CD4-positive, alpha-beta T cell treated with Interferon alpha-2 for 1 hour (primary cell): ENCODE data around the gene THUMPD2.

Source experiments
- DNase-seq, 2 donors: peaks; one replicate each; pipeline ENCODE4 v3.0.0-alpha.2; 2020 to 2022

Gene THUMPD2

DNA sequence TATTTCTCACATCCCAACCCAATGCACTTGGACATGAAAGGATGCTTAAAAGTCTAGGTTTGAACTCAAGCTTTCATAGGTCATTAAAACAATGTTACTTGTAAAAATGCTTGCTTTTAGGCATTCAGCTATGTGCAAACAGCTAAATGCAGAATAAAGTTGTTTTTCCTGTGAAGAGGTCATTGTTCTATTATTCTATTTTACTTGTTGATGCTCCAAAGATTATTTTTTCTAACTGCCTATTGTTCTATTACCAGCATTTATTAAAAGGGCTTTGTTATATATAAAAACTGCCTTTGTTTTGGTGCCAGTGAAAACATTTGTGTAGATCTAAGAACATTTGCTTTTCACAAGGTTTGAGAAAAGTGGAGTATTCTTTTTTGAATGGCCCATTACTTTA is 64.0 kb downstream of the THUMPD2 start:
- DNase-seq: no peak

DNA sequence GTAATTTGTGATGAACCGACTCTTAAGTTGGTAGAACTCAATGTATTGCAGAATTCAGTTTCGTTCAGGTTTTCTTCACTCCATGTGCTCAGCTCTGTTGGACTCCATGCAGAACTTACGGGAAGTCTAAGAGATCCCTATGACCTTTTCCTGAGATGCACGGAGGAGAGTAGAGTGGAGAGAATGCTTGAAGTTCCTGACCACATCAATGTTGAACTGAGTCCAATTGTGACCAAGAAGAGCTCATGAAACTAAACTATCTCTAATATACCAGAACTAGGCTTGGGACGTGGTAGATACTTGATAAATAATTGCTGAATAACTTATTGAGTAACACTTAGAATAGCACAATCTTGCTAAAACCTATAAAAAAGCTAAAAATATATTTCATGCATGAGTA is 66.1 kb downstream of the THUMPD2 start:
- DNase-seq: no peak

DNA sequence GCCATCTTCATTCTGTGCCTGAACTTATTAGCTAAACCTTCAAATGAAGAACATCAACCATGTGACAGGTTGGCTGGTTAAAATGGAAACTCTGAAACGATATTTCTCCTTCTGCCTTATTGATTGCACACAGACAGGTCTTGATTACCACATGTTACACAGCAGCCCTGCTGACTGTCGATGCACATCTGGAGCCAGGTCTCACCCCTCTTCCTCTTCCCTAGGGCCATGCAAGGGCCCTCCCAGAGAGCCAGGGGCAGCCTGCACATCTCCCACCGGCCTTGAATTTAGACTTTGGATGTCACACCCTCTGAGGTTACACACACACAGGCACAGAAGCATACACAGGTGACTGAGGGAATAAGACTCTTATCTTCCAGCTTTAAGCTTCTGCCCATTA is 68.3 kb downstream of the THUMPD2 start:
- no peak for DNase-seq

DNA sequence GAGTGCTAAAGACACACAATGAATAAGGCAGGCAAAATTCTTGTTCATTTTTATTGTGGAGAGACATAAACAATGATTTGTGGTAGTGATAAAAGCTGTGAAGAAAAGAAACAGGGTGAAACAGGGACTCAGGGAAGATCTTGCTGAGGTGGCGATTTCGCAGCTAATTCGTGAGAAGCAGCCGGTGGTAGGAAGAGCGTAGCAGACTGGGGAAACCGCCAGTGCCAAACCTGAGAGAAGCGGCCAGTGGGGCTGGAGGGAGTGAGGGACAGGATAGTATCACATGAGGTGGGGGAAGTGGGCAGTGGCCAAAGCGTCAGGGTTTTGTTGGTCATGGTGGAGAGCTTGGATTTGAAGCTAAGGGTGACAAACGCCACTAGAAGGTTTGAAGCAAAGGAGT is 71.1 kb downstream of the THUMPD2 start:
- no peak for DNase-seq

DNA sequence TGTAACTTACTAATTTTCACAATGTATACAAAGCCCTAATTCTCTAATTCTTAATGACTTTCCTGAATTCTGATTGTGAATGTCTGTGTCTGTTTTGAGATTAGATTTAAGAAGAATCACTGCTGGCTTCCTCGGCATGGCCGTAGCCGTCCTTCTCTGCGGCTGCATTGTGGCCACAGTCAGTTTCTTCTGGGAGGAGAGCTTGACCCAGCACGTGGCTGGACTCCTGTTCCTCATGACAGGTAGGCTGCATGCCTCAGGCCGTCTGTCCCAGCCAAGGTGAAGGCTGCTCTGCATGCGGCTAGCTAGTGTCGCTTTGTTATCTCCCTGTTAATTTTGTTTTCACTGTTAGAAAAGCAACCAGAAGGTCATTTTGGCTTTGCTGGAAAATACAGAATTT is 72.1 kb downstream of the THUMPD2 start:
- DNase-seq: no peak

DNA sequence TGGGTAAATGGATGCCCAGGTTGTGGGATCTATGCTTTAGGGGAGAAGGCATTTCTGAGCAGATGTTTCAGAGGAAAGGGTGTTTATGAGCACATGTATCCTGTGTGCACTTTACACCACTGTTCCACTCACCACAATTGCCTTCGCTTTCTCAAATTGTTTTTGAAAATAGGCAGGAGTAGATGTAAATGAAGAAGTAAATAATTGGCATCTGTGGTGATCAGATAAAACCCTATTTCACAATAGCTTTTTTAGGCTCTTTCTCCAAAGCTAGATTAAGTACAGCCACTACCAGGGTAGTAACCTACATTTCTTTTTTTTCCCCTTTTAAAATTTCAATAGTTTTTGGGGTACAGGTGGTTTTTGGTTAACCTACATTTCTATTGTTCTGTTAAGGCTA is 72.7 kb downstream of the THUMPD2 start:
- DNase-seq: no peak

DNA sequence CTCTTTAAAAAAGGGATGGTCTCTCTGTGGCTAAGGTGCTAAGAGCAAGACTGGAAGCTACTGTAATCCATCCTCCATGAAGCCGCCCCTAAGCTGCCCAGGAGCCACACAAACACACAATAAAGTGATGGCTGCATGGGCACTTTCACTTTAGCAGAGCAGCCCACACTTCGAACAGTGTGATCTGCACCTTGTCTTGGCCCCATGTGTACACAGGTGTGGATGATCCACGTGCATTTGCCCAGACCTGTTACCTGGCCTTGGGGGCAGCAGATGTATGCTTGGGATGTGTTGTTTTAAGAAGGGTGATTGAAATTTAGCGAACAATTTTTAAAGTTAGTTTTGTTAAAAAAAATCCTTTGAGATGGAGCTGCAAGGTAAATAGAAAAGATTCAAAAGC is 73.4 kb downstream of the THUMPD2 start:
- DNase-seq: no peak

DNA sequence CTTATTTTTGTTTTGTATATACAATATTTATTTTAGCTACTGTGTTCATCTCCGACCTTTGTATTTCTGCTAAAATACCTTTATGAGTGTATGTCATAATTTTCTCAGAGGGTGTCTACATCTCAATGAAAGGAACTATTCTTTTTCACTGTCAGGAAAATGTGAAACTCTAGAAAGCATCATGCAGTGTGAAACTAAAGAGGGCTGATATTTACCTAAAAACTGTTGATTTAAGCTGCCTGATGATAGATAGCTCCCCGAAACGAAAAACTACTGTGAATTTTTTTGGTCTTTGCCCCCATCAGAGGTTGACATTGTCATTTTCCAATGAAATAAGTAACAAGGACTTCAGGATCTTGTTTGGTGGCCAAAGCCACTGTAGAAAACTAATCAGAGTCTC is 74.5 kb downstream of the THUMPD2 start:
- DNase-seq: no peak

DNA sequence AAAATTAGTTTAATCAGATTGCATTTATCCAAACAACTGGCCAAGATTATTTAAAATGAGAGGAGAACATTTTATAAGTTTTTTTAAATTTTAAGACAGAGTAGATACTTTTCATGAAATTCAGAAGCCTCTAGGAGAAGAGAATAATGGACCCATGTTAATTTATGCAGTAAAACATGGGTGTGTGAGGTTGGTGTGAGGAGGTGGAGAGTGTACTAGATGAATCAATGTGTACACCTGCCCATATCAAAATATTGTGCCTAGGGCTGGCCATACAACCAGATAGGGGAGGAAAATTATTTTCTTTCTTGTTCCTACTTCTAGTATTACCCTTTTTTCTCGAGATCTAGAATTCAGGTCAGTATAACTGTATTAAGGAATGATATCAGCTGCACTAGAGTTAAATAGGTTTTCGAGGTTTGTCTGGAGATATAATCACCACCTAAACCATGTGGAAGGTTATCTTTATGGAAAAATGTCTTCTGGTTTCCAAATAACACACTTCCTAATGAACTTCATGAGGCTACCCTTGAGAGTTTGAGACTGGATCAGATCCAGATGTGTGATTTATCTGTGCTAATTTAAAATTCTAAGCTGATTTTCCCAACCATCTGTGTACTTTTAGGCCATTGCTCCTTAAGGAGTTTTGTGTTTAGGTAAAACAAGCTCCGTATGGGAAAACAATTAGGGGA is 75.7 kb downstream of the THUMPD2 start:
- no peak for DNase-seq

DNA sequence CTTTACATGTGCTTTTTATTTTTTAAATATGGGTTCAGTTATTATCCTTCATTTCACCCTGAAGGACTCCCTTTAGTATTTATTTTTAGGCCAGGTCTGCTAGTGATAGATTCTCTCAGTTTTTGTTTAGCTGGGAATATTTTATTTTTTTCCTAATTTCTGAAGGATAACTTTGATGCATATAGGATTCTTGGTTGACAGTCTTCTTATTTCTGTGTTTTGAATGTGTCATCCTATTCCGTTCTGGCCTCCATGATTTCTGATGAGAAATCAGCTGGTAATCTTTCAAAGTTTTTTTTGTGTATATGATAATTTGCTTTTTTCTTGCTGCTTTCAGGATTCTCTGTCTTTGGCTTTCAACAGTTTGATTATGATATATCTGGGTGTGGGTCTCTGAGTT is 77.9 kb downstream of the THUMPD2 start:
- no peak for DNase-seq

DNA sequence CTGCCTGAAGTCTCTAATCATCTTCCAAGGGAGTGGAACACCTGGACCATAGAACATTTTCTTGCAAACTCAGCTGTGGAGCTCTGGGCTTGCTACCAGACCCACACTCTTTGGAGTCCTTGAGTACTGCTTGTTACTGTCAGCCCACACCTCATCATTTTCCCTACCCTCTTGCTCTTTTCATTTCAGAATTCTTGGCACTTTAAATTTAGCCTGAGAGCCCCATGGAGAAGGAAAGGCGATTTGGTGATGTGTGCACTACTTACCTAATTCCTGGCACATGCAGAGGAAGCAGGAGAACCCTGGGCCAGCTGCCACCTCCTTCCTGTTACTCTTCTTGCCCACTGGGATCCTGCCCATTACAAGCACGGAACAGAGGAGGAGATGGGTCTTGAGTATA is 81.6 kb downstream of the THUMPD2 start:
- DNase-seq: no peak

DNA sequence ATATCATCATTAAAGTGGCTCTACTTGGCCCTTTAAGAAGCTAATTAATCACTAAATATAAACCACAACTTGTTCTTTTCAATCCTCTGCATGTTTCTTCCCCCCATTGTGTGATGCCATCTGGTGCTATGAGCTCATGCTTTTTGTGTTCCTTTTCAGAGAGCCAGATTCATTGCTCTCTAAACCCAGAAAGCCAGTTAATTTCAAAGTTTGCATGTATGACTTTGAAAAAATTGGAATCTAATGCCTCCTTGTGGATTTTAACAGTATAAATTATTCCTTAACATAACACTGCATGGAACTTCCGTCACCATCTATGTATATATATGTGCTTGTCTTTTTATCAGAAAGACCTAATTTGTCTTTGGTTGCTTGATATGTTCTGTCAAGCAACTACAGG is 82.2 kb downstream of the THUMPD2 start:
- no peak for DNase-seq

DNA sequence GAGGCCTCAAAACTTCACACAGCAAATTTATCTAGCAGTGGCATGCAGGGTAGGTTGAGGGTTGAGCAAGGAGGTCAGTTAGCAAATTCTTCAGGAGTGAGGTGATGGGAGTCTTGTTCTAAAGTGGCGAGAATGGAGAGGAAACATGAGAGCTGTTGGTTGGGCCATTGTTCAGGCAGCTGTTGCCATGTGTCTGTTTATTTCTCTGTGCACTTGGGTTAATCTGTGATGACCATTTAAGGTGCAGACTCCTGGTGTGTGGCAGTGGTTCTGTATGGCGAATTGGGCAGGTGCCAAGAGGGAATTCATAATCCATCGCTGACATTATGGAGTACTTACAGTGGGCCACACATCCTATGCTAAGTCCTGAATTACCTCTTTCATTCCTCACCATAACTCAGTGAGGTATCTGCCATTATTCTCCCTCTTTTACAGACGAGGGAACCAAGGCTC is 82.9 kb downstream of the THUMPD2 start:
- no peak for DNase-seq

DNA sequence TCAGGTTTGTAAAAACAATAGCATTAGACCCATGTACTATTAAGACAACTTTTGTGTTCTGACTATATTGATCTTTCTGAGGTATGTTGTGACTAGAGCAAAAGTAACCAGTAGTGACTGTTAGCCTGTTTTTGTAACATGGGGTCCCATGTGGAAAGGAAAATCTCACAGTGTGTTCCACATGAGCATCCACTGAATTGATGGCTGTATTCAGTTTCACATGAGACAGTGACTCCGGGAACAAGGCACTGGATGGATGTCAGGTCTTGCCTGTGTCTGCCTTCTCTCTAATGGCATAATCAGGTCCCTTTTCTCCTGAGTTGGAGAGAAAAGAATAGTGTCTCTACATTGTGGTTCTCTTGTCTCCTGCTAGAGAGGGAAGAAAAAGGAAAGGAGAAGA is 85.8 kb downstream of the THUMPD2 start:
- DNase-seq: no peak

DNA sequence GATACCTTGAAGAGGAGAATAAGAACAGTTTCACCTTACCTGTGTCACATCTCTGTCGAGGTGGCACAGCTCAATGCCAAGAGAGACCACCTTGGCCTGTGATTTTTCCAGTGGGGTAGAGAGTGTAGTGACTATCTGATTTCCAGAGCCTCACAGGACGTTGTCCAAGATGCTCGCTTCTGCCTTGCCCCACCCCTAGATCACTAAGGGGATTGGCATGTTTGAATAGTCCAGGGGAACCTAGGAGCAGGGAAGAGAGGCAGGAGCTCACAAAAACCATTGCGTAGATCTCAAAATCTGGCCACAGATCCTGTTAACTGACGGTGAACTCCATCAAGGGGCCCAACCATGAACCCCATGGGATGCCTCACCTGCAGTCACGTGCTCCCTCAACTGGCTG is 89.2 kb downstream of the THUMPD2 start:
- no peak for DNase-seq

DNA sequence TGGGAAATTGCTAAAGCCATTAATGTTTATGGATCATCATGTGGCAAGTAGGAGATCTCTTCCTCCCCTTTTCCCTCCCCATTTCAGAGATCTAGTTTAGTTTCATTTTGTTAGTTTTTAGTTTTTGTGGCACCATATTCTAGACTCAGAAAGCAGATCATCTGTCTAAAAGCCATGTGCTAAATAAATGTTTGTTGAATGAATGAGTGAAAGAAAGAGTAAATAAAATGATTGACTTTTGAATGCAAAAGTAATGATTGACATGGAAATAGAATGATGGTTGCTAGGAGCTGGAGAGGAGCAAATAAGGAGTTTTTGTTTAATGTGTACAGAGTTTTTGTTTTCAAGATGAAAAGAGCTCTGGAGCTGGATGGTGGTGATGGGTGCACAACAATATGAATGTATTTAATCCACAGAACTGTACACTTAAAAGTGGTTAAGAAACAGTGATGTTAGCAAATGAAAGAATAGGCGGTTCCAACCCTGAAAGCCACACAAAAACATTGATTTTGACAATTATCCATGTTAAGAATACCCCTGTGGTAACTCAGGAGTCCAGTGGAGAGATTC is 89.7 kb downstream of the THUMPD2 start:
- no peak for DNase-seq

DNA sequence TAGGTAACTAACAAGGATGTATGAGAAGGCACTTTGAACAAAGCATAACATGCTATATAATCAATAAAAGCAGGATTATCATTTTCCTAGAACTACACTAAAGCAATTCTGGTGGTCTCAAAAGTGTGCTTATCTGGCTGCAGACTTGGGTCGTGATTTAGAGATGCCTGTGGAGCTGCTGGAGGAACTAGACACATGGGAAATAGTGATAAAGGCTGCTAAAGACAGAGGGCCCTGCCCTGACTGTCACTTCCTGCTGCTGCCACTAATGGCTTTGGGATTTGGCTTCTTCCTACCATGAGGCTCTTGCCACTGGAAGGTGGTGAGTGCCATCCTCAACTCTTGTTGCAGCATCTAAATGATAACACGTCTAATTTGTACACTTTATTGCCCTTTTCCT is 90.9 kb downstream of the THUMPD2 start:
- no peak for DNase-seq

DNA sequence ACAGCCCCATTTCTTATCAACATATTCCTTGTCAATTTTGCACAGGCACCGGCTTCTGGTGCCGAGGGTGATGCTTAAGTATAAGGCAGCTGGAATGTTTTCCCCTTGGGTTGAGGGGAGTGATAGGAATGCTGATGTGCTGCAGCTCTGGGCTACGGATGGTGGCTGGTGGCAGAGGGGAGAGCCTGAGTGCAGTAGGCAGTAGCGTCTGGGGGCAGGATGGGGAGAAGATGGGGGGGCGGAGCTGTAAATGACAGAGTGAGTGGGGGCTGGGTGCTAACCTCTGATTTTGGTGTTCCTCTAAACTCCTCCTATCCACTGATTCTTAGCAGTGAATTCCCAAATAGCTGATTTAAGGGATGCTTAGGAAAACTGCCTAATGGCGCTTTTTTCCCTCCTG is 92.6 kb downstream of the THUMPD2 start:
- DNase-seq: no peak
